Gastrocnemius medialis (tissue), 4 donors: ENCODE results near the gene NLGN1.

ENCODE experiments used
- POLR2A ChIP-seq, 2 donors: fragments of 450-650 bp; IDR thresholded peaks; one replicate each; pipeline ENCODE4 v1.6.1; 2017; ENCODE audit warnings: antibody characterized with exemption in 2 of 2, mild to moderate bottlenecking in 2 of 2, moderate library complexity in 2 of 2
- TF ChIP-seq, protein P1 (sequence below), 5 experiments: fragments of 450-650 bp in 3 of 5; fragments of 200-600 bp in 2 of 5; sonication (generic) in 2 of 5; IDR thresholded peaks in 4 of 5; conservative IDR thresholded peaks in 1 of 5; 1 replicate in 4 of 5; 2 replicates in 1 of 5; pipeline ENCODE4 v1.5.1; 2016 to 2019; ENCODE audit warnings: antibody characterized with exemption in 5 of 5, mild to moderate bottlenecking in 3 of 5, moderate library complexity in 3 of 5

DNA sequence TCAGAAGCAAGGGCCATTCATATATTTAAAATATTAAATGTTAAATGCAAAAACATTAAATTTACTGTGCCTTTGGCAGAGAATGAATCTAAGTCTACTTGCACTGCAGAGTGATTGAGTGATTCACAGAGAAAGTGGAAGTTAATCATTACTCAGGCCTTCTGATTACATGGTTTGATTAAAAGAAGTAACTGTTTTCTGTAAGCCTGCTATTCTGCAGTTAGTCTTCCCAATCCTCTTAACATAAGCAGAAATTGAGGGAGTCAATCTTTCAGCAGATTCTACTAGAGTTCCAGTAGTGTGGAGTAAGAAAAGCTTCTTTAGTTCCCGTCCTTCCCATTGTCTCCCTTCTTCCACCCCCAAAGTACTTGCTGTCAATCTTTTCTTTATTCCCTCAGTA is 1.5 kb downstream of the NLGN1 start:
- TF ChIP-seq, protein P1, sequence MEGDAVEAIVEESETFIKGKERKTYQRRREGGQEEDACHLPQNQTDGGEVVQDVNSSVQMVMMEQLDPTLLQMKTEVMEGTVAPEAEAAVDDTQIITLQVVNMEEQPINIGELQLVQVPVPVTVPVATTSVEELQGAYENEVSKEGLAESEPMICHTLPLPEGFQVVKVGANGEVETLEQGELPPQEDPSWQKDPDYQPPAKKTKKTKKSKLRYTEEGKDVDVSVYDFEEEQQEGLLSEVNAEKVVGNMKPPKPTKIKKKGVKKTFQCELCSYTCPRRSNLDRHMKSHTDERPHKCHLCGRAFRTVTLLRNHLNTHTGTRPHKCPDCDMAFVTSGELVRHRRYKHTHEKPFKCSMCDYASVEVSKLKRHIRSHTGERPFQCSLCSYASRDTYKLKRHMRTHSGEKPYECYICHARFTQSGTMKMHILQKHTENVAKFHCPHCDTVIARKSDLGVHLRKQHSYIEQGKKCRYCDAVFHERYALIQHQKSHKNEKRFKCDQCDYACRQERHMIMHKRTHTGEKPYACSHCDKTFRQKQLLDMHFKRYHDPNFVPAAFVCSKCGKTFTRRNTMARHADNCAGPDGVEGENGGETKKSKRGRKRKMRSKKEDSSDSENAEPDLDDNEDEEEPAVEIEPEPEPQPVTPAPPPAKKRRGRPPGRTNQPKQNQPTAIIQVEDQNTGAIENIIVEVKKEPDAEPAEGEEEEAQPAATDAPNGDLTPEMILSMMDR (IDR thresholded peaks at IDR 0.05 in 4 of 5, conservative IDR thresholded peaks at IDR 0.05 in 1 of 5): no peak
- TF ChIP-seq POLR2A (IDR thresholded peaks at IDR 0.05): no peak
